Ramos (cell line): ENCODE results near the gene IFI44L.

ENCODE experiments used
- in situ Hi-C: fragments of 300-500 bp; cut with MboI; formaldehyde crosslinking; loops from one replicate; pipeline ENCODE4 v1.14.3; 2022; ENCODE audit warnings: low sequenced_read_pairs; ENCODE audit not compliant: unreplicated experiment

Gene IFI44L

DNA sequence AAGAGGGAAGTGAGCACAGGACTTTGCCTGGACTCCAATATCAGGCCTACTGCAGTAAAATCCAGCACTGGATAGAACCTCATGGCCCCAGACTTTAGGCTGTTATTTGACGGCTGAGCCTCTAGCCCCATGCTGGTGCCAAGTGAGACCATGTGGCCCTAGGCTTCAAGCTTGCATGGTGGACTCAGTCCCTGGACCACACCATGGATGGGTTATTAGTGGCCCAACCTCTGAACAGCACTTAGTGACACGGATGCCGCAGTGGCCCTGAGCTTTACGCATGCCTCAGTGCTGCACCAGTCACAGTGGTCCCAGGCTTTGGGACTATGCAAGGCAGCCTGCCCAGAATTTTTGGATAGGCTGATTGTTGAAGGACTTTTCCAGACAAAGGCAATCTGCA is 13.0 kb downstream of the IFI44L start:
- in situ Hi-C loops = no loop called here

DNA sequence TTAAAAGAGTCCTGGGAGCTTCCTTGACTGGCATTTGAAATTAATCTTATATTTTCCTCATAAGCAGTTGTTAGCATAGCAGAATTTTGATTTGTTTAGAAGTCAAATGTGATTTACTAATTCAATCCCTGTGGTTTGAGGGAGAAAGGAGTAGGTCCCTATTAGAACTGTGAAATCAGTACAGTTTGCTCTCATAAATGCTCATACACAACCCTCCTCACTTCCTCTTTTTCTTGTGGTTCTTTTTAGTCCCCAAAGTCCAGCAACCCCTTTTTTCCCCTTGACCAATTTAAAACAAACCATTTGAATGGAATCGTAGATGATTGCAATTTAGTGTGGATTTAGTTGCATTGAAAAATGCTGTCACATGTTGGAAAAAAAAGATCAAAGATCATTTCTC is 20.2 kb downstream of the IFI44L start:
- in situ Hi-C loops = no loop called here

GRCh38 chr1:78641558-78641957 is 21.3 kb downstream of the IFI44L start:
- in situ Hi-C loops = no loop called here

- in situ Hi-C loops = no loop called here
Measured at GRCh38 chr1:78645723-78646122, 25.5 kb downstream of the IFI44L start.

DNA sequence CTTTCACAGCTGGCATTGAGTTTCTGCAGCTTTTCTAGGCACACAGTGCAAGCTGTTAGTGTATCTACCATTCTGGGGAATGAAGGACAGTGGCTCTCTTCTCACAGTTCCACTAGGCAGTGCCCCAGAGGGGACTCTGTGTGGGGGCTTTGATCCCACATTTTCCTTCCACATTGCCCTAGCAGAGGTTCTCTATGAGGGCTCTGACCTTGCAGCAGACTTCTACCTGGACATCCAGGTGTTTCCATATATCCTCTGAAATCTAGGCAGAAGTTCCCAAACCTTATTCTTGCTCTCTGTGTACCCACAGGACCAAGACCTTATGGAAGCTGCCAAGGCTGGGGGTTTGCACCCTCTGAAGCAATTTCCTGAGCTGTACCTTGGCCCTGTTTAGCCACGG is 27.0 kb downstream of the IFI44L start:
- in situ Hi-C loops = no loop called here

- in situ Hi-C loops = no loop called here
Measured at GRCh38 chr1:78649628-78650027, 29.4 kb downstream of the IFI44L start, which contains the start of gene IFI44. Gene IFI44 (plus strand): TSS chr1:78649831. CDS start chr1:78650196, 365 bp downstream.

DNA sequence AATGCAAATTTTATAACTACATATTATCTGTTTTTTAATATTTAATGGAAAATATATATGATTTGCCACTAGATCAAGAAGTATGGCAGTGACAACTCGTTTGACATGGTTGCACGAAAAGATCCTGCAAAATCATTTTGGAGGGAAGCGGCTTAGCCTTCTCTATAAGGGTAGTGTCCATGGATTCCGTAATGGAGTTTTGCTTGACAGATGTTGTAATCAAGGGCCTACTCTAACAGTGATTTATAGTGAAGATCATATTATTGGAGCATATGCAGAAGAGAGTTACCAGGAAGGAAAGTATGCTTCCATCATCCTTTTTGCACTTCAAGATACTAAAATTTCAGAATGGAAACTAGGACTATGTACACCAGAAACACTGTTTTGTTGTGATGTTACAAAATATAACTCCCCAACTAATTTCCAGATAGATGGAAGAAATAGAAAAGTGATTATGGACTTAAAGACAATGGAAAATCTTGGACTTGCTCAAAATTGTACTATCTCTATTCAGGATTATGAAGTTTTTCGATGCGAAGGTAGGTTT is 29.9 kb downstream of the IFI44L start:
- in situ Hi-C loops = no loop called here

GRCh38 chr1:78651241-78651640 is 31.0 kb downstream of the IFI44L start:
- in situ Hi-C loops = no loop called here

DNA sequence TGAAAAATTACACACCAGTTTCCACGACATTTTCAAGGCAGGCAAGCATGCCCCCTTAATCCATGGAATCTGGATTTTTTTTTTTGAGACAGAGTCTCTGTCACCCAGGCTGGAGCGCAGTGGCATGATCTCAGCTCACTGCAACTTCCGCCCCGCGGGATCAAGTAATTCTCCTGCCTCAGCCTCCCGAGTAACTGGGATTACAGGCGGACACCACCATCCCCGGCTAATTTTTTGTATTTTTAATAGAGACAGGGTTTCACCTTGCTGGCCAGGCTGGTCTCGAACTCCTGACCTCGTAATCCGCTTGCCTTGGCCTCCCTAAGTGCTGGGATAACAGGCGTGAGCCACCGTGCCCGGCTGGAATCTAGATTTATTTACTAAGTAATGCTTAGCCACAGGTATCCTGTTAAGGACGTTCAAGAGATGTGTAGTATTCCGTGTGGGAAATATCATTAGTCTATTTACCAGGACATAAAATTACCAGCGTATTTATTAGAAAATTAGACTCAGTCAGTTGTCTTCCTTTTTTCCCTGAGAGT is 31.8 kb downstream of the IFI44L start:
- in situ Hi-C loops = no loop called here

DNA sequence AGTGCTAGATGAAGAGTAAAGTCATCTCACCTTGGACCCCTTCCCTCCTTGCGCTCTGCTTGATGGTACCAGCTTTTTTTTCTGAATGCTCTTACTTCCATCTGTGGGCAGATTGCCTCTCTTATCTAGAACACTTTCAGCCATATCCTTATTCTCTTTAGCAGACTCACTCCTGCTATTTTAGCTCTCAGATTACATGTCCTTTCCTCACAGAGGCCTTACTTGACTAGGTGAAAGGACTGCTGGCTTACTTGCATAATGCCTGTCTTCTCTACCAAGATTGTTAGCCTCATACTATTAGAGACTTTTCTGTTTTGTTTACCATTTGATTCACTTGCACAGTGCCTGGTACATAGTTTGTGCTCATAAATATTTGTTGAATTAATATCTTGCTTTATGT is 38.7 kb downstream of the IFI44L start:
- in situ Hi-C loops = no loop called here

- in situ Hi-C loops = no loop called here
Measured at GRCh38 chr1:78663923-78664322, 43.7 kb downstream of the IFI44L start.

GRCh38 chr1:78664763-78665162 is 44.5 kb downstream of the IFI44L start:
- in situ Hi-C loops = no loop called here

DNA sequence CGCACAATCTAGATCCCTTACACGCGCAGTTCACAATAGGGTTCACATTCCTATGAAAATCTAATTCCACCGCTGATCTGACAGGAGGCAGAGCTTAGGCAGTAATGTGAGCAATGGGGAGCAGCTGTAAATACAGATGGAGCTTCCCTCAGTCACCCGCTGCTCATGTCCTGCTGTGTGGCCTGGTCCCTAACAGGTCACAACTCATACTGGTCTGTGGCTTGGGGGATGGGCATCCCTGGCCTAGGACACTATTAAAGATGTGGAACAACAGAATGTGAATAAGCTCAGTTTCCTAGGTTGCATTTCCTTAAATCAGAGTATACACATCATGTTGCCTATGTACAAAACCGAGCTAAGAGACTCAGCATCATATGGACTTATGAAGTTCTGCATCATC is 45.6 kb downstream of the IFI44L start:
- in situ Hi-C loops = no loop called here

DNA sequence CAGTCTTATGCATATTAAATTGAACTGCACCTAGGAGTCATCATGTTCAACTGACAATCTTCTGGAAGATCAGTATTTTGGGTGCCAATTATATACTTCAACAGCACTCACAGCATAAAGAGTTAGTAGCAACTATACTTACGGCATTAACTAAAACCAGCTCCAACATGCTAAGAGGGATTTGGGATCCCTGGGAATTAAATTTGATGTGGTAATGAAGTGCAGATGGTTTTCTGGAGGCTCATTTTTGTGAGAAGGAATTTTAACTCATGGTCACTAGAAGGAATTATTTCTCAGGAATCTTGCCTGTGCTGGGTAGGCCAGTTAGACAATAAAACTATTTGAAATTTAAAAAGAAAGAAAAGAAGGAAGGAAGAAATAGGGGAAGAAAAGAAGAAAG is 47.7 kb downstream of the IFI44L start:
- in situ Hi-C loops = no loop called here

DNA sequence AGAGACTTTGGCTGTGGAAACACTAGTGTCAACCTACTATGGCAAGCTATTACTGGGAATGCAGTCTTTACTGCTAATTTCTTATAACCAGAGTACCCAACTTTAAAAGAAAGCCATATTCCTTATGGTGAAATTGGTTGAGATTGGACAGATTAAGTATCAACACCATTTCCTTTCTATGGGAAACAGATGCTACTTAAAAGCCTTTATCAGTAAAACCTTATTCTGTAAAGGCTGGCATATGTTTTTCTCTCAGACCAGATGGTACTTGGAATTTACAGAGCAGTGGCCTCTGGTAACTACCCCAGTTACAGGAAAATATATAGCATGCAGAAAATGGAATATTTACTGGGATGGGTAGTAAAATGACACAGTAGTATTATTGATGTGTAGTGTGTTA is 48.2 kb downstream of the IFI44L start:
- in situ Hi-C loops = no loop called here

- in situ Hi-C loops = loop anchor here (10.0 kb wide), 1 partner anchor 528 kb away; no protein-coding TSS in a partner anchor
Measured at GRCh38 chr1:78672428-78672827, 52.2 kb downstream of the IFI44L start.

DNA sequence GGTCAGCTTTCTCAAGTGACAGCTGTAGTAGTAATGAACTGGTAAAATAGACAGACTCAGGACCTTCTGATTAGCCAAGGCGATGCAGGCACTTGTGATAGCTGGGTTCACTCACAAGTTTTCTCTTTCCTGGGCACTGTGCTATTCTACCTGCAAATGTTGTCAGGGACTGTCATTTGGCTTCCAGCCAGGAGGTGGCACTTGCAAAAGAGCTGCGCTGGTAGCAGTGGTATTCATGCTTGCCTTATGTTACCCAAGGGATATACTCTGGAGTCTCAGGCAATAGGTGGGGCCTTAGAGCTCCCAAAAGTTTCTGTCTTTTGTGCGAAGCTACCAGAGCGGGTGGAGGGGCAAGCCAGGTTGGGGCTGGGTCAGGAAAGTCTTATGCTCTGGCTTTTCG is 52.9 kb downstream of the IFI44L start:
- in situ Hi-C loops = loop anchor here (10.0 kb wide), 1 partner anchor 528 kb away; no protein-coding TSS in a partner anchor

GRCh38 chr1:78676347-78676982 is 56.2 kb downstream of the IFI44L start:
- in situ Hi-C loops = loop anchor here (10.0 kb wide), 1 partner anchor 532 kb away; no protein-coding TSS in a partner anchor

GRCh38 chr1:78676993-78677392 is 56.7 kb downstream of the IFI44L start:
- in situ Hi-C loops = loop anchor here (10.0 kb wide), 1 partner anchor 532 kb away; no protein-coding TSS in a partner anchor

DNA sequence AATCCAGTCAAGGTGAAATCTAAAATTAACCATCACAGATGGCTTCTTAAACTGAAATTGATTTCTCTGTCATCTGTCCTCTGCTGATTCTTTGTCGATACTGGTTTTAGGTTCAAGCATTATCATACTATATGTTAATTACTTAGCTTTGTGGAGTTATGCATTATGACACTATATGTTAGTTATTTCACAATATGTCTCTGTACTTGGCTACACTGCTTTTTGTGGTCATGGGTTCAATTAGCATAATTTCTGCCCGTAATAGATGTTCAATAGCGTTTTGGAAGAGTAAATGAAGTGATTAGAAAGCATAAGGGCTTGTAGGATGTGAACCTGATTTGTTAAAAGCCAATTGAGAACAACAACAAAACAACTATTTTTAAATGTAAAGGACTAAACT is 57.5 kb downstream of the IFI44L start:
- in situ Hi-C loops = loop anchor here (10.0 kb wide), 1 partner anchor 533 kb away; no protein-coding TSS in a partner anchor

GRCh38 chr1:78678324-78678723 is 58.1 kb downstream of the IFI44L start:
- in situ Hi-C loops = loop anchor here (10.0 kb wide), 1 partner anchor 534 kb away; no protein-coding TSS in a partner anchor

DNA sequence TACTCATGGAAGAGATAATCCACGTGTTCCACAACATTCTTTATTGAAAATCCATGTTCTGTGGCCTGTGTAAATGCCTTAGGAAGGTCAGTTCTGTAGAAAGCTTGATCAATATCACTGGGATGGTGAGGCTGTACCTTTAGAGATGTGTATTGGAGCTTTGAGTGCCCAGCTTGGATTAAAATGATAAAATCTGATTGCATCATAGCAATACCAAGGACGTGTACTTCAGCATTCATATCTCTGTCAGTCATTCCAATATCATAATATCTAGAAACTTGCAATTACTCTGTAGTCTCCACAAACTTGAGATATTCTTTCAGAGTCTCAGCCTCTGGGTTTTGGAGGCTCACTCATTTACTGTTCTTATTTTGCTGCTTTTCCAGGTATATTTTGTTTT is 61.0 kb downstream of the IFI44L start:
- in situ Hi-C loops = no loop called here
